D721Med (cell line): Measurements from ENCODE around the gene PAIP2.

Experiments used
- DNase-seq: peaks from one replicate; pipeline ENCODE4 v3.0.0; 2011; ENCODE audit warnings: low spot score; ENCODE audit not compliant: insufficient read length
- FAIRE-seq: peaks from 2 replicates; lab custom pipeline; 2011; peaks lifted over from hg19 to GRCh38; lab: Jason Lieb, UNC
- CTCF ChIP-seq: IDR thresholded peaks from 2 replicates; pipeline ENCODE4 v1.5.1; 2012; ENCODE audit warnings: mild to moderate bottlenecking, control low read depth; ENCODE audit not compliant: insufficient read depth; ENCODE audit errors: missing control alignments

The PAIP2 gene

GRCh38 chr5:139369181-139369580 lies 27.5 kb downstream of the PAIP2 start:
- FAIRE-seq (no peak), DNase-seq (no peak)
- TF ChIP-seq CTCF: no peak

- no peak for DNase-seq
- FAIRE-seq: no peak
- no peak for TF ChIP-seq CTCF
These were observed 30.1 kb downstream of the PAIP2 start for GRCh38 chr5:139371482-139372435.

GRCh38 chr5:139374909-139375308 lies 33.3 kb downstream of the PAIP2 start:
- FAIRE-seq: no peak
- no peak for TF ChIP-seq CTCF
- no peak for DNase-seq

- DNase-seq (no peak), FAIRE-seq (no peak)
- no peak for TF ChIP-seq CTCF
These were observed 34.7 kb downstream of the PAIP2 start for GRCh38 chr5:139376364-139376763.

- no peak for DNase-seq
- TF ChIP-seq CTCF: no peak
- no peak for FAIRE-seq
These were observed 35.6 kb downstream of the PAIP2 start for GRCh38 chr5:139377226-139377625.

GRCh38 chr5:139378101-139378825 lies 36.6 kb downstream of the PAIP2 start:
- FAIRE-seq (no peak), DNase-seq (peak; percentile 8)
- no peak for TF ChIP-seq CTCF
